NCI-H526 treated with DMSO at 0.1 percent for 48 hours (cell line): Measurements from ENCODE around the gene SIRPB1.
"Not testable (repeated sequence)": the region's sequence is repeated elsewhere in the genome, so short reads cannot be mapped to it uniquely, and the experiment has no call there.

Experiments
- DNase-seq: peaks from one replicate; lab custom pipeline; 2025; lab: John Stamatoyannopoulos, UW

The SIRPB1 gene

GRCh38 chr20:1588533-1589460 lies 31.0 kb downstream of the SIRPB1 start:
- no peak for DNase-seq

- DNase-seq = no peak
Measured at GRCh38 chr20:1587781-1588532, 31.9 kb downstream of the SIRPB1 start.

- no peak for DNase-seq
Measured at GRCh38 chr20:1579488-1579887, 40.3 kb downstream of the SIRPB1 start.

- no peak for DNase-seq
Measured at GRCh38 chr20:1577906-1578305, 41.9 kb downstream of the SIRPB1 start.

GRCh38 chr20:1577313-1577712 lies 42.5 kb downstream of the SIRPB1 start:
- not testable (repeated sequence) for DNase-seq

- no peak for DNase-seq
Measured at GRCh38 chr20:1576641-1577040, 43.2 kb downstream of the SIRPB1 start.

GRCh38 chr20:1576003-1576402 lies 43.8 kb downstream of the SIRPB1 start:
- not testable (repeated sequence) for DNase-seq

GRCh38 chr20:1571583-1571982 lies 48.2 kb downstream of the SIRPB1 start:
- not testable (repeated sequence) for DNase-seq
